Stimulated activated CD4-positive, alpha-beta T cell treated with anti-CD3 and anti-CD28 coated beads, Interleukin-12 subunit alpha, Interleukin-12 subunit beta, amount 100 ng/mL, for 24 hours (primary cell): Measurements from ENCODE around the gene SLC1A2.

Source experiments
- DNase-seq, 2 experiments: peaks; one replicate each; pipeline ENCODE4 v3.0.0-alpha.2; 2020; ENCODE audit warnings: low read depth in 2 of 2

The SLC1A2 gene

GRCh38 chr11:35413598-35413997 lies 5.8 kb downstream of the SLC1A2 start:
- DNase-seq: no peak

GRCh38 chr11:35412285-35412684 lies 7.1 kb downstream of the SLC1A2 start:
- DNase-seq: no peak

- no peak for DNase-seq
Observed at GRCh38 chr11:35407041-35407440, 12.3 kb downstream of the SLC1A2 start.

GRCh38 chr11:35404388-35404775 lies 15.0 kb downstream of the SLC1A2 start:
- no peak for DNase-seq

- no peak for DNase-seq
Observed at GRCh38 chr11:35403765-35404387, 15.5 kb downstream of the SLC1A2 start.

GRCh38 chr11:35402751-35403660 lies 16.4 kb downstream of the SLC1A2 start:
- no peak for DNase-seq

- DNase-seq: no peak
Observed at GRCh38 chr11:35398881-35399280, 20.5 kb downstream of the SLC1A2 start.

- DNase-seq: no peak
Observed at GRCh38 chr11:35394941-35395340, 24.4 kb downstream of the SLC1A2 start.

GRCh38 chr11:35393098-35393497 lies 26.3 kb downstream of the SLC1A2 start:
- no peak for DNase-seq

- DNase-seq: peak; percentile 76 to 88
Observed at GRCh38 chr11:35391922-35392688, 27.3 kb downstream of the SLC1A2 start.

- DNase-seq: peak in 1 of 2 experiments; percentile 7
Observed at GRCh38 chr11:35390737-35391682, 28.3 kb downstream of the SLC1A2 start.

GRCh38 chr11:35389897-35390465 lies 29.4 kb downstream of the SLC1A2 start:
- peak in 1 of 2 experiments; percentile 27 for DNase-seq

- no peak for DNase-seq
Observed at GRCh38 chr11:35389112-35389511, 30.2 kb downstream of the SLC1A2 start.

- DNase-seq: no peak
Observed at GRCh38 chr11:35388061-35388460, 31.3 kb downstream of the SLC1A2 start.

GRCh38 chr11:35387111-35387982 lies 32.0 kb downstream of the SLC1A2 start:
- DNase-seq: no peak

GRCh38 chr11:35383953-35384352 lies 35.4 kb downstream of the SLC1A2 start:
- DNase-seq: no peak

GRCh38 chr11:35381709-35382322 lies 37.5 kb downstream of the SLC1A2 start:
- DNase-seq: no peak

- no peak for DNase-seq
Observed at GRCh38 chr11:35380603-35381002, 38.8 kb downstream of the SLC1A2 start.

- DNase-seq: no peak
Observed at GRCh38 chr11:35377262-35377661, 42.1 kb downstream of the SLC1A2 start.
